ENCODE results near the gene ADGRG6.
"Not testable (repeated sequence)": the region's sequence is repeated elsewhere in the genome, so short reads cannot be mapped to it uniquely, and the experiment has no call there.

Gene ADGRG6

GRCh38 chr6:142441716-142442115, 139.9 kb downstream of the ADGRG6 start:
- DNase-seq, result no peak

GRCh38 chr6:142443102-142443501, 141.3 kb downstream of the ADGRG6 start:
- DNase-seq, result no peak

GRCh38 chr6:142443532-142443931, 141.7 kb downstream of the ADGRG6 start:
- no peak for DNase-seq

GRCh38 chr6:142444376-142444775, 142.6 kb downstream of the ADGRG6 start:
- no peak for DNase-seq

- DNase-seq, result no peak
Observed at GRCh38 chr6:142444881-142445301, 143.1 kb downstream of the ADGRG6 start.

GRCh38 chr6:142446168-142446567, 144.4 kb downstream of the ADGRG6 start:
- DNase-seq, result no peak

GRCh38 chr6:142446576-142446975, 144.8 kb downstream of the ADGRG6 start:
- DNase-seq, result no peak

GRCh38 chr6:142448091-142448729, 146.4 kb downstream of the ADGRG6 start:
- DNase-seq, result no peak

GRCh38 chr6:142450856-142451255, 149.0 kb downstream of the ADGRG6 start:
- DNase-seq, result not testable (repeated sequence)

- DNase-seq, result no peak
Observed at GRCh38 chr6:142452993-142453392, 151.2 kb downstream of the ADGRG6 start.

GRCh38 chr6:142454196-142454595, 152.4 kb downstream of the ADGRG6 start:
- not testable (repeated sequence) for DNase-seq

GRCh38 chr6:142454848-142455247, 153.0 kb downstream of the ADGRG6 start:
- not testable (repeated sequence) for DNase-seq

- DNase-seq, result no peak
Observed at GRCh38 chr6:142455957-142456589, 154.3 kb downstream of the ADGRG6 start.

GRCh38 chr6:142457638-142458406, 156.0 kb downstream of the ADGRG6 start:
- DNase-seq, result no peak

GRCh38 chr6:142458836-142459235, 157.0 kb downstream of the ADGRG6 start:
- DNase-seq, result no peak

GRCh38 chr6:142459271-142459670, 157.5 kb downstream of the ADGRG6 start:
- no peak for DNase-seq

GRCh38 chr6:142462260-142462659, 160.5 kb downstream of the ADGRG6 start:
- DNase-seq, result no peak

GRCh38 chr6:142463988-142464387, 162.2 kb downstream of the ADGRG6 start:
- DNase-seq, result no peak

- no peak for DNase-seq
Observed at GRCh38 chr6:142469220-142469619, 167.4 kb downstream of the ADGRG6 start.

GRCh38 chr6:142470421-142470820, 168.6 kb downstream of the ADGRG6 start:
- no peak for DNase-seq

- DNase-seq, result peak in 4 of 56 donors; percentile 1 to 8 (median 3)
Observed at GRCh38 chr6:142474531-142475289, 172.9 kb downstream of the ADGRG6 start.

- no peak for DNase-seq
Observed at GRCh38 chr6:142476452-142476851, 174.6 kb downstream of the ADGRG6 start.
